GM12801 (cell line): Measurements from ENCODE around the gene ETV6.

Experiments used
- TF ChIP-seq, protein P1 (sequence below): IDR thresholded peaks from one replicate; pipeline ENCODE4 v1.5.1; 2011; ENCODE audit warnings: control low read depth; ENCODE audit not compliant: insufficient read length; ENCODE audit errors: extremely low read depth

The ETV6 gene

DNA sequence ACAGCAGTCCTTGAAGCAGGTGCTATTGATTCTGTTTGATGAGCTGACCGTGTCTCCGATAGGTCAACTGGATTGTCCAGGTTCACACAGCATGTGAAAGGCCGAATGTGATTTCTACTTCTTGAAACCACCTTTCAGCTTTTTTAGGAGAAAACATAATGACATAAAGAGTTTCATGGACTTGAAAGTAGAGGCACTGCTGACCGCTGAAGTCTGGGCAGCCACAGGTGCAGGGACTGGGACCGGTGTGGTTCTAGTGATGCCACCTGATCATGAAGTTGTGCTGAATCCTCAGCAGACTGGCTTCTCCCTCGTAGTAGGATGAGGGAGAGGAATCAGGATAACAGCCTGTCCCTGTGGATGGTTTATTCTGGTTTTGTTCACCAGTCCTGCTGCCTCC lies 108.1 kb downstream of the ETV6 start:
- TF ChIP-seq, protein P1, sequence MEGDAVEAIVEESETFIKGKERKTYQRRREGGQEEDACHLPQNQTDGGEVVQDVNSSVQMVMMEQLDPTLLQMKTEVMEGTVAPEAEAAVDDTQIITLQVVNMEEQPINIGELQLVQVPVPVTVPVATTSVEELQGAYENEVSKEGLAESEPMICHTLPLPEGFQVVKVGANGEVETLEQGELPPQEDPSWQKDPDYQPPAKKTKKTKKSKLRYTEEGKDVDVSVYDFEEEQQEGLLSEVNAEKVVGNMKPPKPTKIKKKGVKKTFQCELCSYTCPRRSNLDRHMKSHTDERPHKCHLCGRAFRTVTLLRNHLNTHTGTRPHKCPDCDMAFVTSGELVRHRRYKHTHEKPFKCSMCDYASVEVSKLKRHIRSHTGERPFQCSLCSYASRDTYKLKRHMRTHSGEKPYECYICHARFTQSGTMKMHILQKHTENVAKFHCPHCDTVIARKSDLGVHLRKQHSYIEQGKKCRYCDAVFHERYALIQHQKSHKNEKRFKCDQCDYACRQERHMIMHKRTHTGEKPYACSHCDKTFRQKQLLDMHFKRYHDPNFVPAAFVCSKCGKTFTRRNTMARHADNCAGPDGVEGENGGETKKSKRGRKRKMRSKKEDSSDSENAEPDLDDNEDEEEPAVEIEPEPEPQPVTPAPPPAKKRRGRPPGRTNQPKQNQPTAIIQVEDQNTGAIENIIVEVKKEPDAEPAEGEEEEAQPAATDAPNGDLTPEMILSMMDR: no peak

DNA sequence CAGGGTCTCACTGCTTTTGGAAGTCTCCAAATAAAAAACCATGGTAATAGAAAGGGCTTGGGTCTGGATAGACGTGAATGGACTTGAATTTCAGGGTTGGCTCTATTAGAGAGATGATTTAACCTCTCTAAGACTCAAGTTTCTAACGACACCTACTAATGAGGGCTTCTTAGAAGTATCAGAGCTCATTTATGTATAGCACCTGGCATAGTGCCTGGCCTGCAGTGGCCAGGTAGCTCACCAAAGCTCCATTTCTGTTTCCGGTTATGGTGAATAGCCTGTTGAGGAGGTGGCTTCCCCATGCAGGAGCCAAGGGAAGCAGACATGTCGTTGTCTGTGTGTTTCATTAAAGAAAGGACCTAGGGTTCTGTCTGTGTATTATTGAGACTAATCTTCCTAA lies 108.6 kb downstream of the ETV6 start:
- TF ChIP-seq, protein P1: no peak

DNA sequence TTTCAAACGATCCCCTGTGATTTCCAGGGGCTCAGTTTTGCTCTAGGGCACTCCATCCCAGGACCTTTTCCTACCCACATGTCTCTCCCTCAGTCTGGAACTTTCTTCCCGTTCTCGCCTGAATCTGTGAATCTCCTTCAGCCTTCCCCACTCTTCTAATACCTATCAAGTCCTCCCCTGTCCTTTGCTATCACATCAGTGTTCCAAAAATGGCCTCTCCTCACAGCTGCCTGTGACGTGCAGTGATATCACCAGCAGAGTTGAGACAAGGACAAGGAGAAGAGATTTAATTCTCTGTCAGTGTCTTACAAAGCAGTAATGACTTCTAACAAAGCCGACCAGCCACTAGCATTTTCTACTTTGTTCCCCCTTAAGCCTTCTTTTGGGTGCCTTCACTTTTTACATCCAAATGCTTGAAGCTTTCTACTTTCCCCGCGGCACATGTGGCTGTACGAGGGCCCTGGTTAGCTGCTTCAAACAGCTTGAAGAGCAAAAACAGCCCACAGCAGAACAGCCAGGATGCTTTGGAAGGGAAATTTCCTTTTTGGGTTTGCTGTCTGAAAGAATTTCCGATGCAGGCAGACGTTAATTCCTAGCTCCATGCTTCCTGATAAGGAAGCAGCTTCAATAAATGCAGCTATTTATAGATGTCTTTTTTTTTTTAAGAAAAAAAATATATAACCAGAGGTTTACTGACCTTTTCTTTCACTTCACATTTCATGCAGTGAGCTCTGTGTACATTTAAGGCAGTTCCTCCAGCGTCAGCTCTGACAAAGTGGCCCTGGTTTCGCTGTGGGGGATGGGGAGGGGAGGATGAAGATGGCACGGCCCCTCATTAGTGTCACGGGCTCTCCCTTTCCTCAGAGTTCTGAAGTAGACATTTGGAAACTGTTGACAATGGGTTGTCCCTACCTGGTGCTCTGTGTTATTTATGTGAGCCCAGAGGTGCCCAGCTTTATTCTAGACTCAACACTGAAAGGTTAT lies 109.3 kb downstream of the ETV6 start:
- TF ChIP-seq, protein P1: no peak

DNA sequence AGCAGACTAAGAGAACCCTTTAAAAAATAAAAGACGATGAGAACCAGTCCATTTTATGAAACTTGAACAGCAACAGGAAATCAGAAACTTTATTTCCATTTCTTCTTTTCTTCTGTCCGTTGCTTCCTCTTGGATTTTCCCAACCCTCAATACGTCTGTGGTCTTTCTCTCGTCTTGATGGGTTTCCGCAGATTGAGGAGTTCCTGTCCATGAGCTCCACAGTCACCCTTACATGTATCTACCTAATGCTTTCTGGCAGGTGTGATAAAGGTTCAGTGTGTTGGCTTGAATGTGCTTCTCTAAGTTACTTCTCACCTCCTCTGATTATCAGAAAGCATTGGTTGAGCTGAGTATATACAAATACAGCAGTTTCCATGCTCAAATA lies 110.0 kb downstream of the ETV6 start:
- TF ChIP-seq, protein P1: no peak

DNA sequence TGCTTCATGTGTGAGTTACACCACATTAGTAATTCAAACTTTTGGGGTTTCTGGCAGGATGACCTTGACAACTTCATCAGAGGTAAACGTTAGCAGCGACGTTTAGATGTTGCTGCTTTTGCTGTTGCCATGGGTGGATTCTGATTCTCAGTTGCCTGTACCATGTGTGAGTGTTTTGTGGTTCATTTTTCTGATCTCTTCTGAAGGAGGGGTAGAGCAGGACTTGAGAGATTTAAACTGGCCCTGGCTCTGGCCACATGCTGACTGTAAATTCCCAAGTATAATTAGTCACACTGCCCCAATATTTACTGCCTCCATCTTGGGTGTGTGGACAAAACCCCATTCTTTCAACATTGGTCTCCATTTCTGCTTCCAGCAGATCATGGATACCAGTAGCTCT lies 110.4 kb downstream of the ETV6 start:
- TF ChIP-seq, protein P1: no peak

DNA sequence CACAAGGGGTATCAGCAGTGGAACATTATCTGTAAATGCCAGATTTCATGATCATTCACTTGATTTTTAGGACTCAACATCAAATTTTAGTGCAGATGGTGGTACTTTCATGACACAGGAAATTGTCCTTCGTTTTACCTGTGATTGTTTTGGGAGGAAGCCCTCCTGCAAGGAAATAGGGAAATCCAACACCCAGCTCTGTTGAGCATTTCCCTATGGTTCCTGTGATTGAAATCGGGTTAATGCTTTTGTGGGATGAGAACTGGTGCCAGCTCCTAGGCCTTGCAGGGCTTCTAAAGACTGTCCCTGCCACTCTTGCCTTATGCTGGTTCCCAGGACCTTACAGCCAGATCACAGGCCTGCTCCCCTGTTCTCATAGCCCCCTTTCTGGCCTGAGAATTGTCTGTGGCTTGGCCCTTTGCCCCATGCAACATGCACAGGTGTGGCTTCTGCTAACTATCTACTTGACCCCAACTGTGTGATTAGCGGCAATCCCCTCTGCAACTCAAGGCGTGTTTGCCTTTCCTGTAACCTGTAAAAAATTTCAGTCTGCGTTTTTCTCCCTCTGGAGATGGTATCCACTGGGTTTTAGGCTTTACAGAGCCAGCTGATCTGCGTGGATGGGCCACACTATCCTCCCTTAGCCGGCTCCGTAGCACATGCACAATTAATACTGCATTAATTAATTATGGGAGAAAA lies 112.5 kb downstream of the ETV6 start:
- TF ChIP-seq, protein P1: no peak

DNA sequence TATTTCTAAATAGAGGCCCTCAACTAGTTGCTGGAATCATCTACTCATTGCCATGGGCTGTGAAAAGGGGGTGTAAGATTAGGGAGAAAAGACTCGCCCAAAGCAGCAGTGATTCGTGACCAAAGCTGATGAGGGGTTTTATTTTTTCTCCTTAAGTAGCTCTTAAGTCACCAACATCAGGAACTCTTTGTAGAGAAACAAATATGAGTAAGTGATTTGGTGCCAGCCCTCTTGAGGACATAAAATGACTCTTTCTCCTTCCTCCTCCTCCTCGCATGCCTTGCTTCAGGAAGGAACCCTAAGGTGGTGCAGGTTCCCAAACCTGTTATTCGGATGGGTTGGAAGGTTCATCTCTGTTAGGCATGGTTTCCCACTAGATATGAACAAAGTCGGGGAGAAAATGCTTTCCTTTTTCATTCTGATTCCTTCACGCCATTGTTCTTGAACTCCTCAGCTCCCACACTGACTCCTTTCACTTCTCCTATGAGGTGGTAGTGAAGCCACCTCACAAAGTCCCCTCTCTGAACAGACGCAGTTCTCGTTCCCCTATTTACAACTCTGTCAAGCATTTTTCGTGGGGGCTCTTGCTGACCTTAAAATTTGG lies 113.4 kb downstream of the ETV6 start:
- TF ChIP-seq, protein P1: no peak
